IPS DF 4.7 (cell line): ENCODE results near the gene KCNK5.

Source experiments
- DNase-seq: peaks from one replicate; pipeline ENCODE4 v3.0.0-alpha.2; 2013; ENCODE audit warnings: low spot score; ENCODE audit errors: extremely low read depth

Gene KCNK5

GRCh38 chr6:39140556-39141167 is 88.6 kb downstream of the KCNK5 start:
- DNase-seq = no peak
